LoVo (cell line): ENCODE measurements around the gene LMNTD2.
"Not testable (repeated sequence)": the region's sequence is repeated elsewhere in the genome, so short reads cannot be mapped to it uniquely, and the experiment has no call there.

ENCODE experiments used
- DNase-seq: peaks from one replicate; pipeline ENCODE4 v3.0.0-alpha.2; 2016; ENCODE audit warnings: low spot score

The LMNTD2 gene

GRCh38 chr11:533586-534395 lies 26.7 kb downstream of the LMNTD2 start:
- no peak for DNase-seq

DNA sequence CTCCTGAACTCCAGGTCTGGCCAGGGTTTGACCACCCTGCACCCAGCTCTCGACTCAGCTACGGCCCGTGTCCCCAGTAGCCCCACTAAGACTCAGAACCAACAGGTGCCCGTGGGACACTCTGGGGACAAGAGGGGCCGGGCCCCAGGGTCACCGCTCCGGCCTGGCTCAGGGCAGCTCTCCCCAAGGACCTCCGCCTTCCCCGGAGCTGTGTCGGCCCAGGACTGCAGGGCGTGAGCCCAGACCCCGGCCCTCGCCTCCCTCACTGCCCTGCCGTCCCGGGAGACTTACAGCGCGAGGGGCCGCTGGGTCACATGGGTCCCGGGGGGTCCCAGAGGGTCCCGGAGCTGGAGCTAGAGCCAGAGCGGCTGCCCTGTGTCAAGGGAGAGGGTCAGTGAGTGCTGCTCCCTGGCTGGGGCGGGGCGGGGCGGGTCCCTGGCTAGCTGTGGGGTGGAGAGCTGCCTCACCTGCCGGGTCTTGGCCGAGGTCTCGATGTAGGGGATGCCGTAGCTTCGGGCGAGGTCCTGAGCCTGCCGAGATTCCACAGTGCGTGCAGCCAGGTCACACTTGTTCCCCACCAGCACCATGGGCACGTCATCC lies 27.5 kb downstream of the LMNTD2 start:
- no peak for DNase-seq

DNA sequence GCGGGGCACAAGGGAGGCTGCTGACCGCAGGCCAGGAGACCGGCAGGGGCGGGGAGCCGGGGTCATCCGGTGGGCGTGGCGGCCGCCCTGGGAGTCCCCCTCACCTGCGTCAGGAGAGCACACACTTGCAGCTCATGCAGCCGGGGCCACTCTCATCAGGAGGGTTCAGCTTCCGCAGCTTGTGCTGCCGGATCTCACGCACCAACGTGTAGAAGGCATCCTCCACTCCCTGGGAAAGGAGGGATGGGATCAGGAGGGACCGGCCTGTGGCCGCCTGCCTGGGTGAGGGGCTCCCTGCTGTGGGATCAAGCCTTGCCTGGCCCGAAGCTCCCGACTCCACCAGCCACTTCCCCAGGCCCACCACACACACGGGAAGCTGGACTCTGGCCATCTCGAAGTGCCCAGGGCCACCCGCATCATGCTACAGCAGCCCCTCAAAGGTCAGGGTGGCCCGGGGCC lies 28.0 kb downstream of the LMNTD2 start:
- no peak for DNase-seq

DNA sequence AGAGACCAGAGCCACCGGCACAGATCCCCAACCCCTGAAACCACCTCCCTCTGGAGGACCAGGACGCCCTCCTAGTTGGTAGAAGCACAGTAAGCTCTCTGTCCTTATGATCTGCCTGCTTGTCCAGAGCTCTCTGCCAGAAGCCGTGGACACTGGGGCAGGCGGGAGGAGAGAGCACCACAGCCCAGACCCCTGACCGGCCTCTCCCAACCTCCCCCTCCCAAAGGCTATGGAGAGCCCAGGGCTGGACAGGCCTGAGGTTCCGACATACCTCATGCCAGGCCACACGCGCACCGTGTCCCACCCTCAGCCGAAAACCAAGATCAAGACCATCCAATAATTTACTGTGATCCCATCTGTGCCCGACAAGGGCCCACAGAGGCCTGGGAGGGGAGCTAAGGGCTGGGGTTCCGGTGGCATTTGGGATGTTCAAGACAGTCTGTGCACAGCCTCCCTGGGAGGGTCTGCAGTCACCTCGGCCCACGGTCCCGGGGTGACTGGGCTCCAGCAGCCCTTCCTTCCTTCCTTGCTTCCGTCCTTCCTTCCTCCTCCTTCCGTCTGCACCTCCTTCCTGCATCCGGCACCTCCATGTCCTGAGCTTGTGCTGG lies 28.5 kb downstream of the LMNTD2 start:
- DNase-seq = no peak

DNA sequence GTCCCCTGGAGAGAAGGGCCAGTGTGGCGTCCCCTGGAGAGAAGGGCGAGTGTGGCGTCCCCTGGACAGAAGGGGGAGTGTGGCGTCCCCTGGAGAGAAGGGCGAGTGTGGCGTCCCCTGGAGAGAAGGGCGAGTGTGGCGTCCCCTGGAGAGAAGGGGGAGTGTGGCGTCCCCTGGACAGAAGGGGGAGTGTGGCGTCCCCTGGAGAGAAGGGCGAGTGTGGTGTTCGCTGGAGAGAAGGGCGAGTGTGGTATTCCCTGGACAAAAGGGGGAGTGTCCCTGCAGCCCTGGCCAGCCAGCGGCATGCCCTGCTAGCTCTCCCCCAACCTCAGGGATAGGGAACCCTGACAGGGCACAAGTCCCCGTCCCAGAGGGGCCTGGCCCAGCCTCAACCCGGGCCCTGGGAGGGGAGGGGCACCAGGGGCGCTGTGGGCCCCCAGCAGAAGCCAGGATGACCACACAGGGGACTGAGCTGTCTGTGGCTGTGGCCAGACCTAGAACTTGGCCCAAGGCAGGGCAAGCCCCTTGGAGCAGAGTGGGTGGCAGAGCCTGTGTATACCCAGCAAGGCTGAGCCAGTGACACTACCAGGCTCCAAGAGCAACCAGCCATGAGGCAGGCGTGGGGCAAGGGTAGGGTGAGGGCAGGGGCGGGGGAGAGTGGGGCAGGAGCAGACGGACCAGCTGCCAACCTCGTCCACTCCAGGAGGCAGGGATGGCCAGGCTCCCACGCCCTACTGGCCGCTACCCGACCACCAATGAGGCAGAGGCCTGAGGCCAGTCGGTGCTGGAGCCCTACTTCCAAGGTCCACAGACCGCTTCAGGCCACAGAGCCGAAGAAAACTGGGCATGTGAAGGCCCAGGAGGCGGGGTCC lies 29.3 kb downstream of the LMNTD2 start:
- DNase-seq = no peak

DNA sequence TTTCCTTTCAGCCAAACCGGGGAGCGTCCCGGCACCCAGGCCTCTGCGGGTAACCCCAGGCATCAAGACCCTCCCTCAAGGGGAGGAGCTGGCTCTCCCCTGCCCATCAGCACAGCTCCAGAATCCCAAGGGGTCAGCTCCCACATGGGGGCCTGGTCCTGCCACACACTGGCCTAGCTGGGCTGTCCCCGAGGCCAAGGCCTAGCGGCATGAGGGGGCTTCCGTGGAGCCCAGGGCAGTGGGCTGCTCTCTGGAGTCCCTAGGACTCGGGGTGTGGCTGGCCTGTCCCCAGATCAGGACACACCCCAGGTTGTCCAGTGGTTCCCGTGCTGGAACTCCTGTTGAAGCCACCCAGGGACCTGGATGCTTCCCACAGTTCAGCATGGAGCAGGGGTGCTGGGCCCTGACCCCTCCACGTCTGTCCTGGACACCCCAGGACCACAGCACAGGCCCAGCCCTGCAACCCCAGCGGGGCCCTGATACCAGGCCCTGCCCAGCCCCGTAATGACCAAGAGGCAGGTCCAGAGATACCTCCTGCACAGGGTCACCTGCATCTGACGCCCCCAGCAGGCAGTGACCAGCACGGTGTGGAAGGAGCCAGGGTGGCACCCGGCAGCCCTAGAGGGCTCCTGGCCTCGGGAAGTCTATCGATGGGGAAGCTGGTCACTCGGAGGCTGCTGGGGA lies 30.7 kb downstream of the LMNTD2 start:
- no peak for DNase-seq

- DNase-seq = no peak
Observed at GRCh38 chr11:528815-529727, 31.5 kb downstream of the LMNTD2 start.

DNA sequence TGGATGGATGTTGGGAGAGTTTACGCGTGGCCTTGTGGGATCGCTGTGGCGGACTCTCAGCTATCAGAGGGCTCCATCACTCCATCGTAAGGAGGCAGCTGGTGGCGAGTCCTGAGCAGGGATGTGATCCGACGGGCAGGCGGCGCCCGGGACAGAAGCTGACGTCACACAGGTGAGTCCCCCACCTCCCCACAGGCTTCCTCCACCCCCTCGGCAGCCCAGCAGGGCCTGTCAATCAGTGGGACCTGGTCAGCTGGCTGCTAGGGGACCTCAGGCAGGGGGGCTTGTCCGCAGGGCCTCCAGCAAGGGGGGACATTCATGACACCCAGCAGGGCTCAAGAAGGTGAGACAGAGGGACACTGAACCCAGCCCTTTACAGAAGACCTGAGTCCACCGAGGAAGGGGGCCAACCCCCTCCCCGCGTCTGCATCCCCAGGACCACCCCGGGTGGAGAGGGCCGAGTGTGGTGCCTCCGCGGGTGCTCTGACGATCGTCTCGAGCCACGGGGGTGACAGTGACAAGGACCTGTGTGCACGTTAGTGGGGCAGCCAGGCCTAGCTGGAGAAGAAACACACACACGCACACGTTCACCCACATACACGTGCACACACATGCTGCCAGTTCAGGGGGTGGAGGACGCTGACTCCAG lies 32.2 kb downstream of the LMNTD2 start:
- no peak for DNase-seq

DNA sequence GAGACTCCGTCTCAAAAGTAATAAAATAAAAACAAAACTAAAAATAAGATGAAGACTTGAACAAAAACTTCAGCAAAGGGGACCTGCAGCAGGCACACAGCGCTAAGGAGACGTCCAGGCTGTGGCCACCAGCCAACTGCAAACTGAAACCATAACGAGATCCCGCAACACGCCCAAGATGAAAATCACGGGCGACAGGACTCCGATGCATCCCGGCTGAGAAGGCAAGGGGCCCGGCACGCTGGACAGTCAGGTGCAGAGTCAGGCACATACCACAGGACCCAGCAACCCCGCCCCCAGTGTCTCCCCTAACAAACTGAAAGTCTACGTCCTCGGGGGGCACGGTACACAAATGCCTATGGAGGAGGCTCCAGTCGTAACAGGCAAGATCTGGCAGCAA lies 34.3 kb downstream of the LMNTD2 start:
- no peak for DNase-seq

DNA sequence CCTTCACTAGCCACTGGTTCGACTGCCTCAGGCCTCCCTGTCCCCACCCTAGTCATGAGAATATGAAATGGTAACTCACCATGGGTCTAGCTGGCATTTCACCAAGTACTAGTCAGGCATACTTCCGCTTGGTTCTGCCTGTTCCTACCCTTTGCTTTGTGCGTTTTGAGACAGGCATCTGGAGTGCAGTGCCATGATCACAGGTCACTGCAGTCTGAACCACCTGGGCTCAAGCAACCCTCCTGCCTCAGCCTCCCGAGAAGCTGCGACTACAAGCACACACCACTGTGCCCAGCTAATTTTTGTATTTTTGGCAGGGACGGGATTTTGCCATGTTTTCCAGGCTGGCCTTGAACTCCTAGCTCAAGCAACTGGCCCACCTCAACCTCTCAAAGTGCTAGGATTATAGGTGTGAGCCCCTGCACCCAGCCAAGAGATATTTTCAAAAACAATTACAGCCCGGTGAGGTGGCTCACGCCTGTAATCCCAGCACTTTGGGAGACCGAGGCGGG lies 39.3 kb downstream of the LMNTD2 start:
- no peak for DNase-seq

GRCh38 chr11:520428-521176 lies 39.9 kb downstream of the LMNTD2 start:
- no peak for DNase-seq

GRCh38 chr11:518463-519202 lies 41.9 kb downstream of the LMNTD2 start:
- DNase-seq = peak; percentile 94

DNA sequence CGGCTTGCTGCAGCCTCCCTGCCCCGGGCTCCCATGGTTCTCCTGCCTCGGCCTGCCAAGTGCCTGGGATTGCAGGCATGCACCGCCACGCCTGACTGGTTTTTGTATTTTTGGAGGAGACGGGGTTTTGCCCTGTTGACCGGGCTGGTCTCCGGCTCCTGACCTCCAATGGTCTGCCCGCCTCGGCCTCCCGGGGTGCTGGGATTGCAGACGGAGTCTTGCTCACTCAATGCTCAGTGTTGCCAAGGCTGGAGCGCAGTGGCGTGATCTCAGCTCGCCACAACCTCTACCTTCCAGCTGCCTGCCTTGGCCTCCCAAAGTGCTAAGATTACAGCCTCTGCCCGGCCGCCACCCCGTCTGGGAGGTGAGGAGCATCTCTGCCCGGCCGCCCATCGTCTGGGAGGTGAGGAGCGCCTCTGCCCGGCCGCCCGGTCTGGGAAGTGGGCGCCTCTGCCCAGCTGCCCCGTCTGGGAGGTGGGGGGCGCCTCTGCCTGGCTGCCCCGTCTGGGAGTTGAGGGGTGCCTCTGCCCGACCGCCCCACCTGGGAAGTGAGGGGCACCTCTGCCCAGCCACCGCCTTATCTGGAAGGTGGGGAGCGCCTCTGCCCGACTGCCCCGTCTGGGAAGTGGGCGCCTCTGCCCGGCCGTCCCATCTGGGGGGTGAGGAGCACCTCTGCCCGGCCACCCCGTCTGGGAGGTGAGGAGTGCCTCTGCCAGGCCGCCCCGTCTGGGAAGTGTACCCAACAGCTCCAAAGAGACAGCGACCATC lies 43.4 kb downstream of the LMNTD2 start:
- not testable (repeated sequence) for DNase-seq

DNA sequence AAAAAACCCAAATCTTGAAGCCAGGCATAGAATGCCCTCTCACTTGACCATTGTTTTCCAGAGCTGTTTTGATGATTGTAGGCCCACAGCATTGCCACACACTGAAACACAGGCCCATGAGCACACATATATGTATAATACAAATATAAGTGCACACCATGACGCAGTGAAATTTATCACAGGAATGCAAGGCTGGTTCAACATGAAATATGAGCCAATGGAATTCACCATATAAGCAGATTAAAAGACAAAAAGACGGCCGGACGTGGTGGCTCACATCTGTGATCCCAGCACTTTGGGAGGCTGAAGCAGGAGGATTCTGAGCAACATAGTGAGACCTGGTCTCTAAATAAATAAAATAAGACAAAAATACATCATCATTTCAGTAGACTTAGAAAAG lies 44.1 kb downstream of the LMNTD2 start:
- DNase-seq = no peak

- no peak for DNase-seq
Observed at GRCh38 chr11:515131-515530, 45.4 kb downstream of the LMNTD2 start.

GRCh38 chr11:514606-515005 lies 45.9 kb downstream of the LMNTD2 start:
- DNase-seq = no peak

- no peak for DNase-seq
Observed at GRCh38 chr11:512761-513595, 47.6 kb downstream of the LMNTD2 start.
